Measurements from ENCODE around the gene BDP1.

DNA sequence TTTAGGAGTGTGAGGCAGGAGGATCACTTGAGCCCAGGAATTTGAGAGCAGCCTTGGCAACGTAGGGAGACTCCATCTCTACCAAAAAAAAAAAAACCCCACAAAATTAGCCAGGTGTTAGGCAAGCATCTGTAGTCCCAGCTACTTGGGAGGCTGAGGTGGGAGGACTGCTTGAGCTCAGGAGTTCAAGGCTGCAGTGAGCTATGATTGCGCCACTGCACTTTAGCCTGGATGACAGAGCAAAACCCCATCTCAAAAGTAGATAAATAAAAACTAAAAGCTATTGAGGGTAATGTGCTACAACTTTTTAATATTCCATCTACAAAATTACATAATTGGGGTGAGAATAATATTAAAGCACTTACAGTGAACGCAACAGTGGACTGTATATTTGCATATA is 5.9 kb downstream of the BDP1 start:
- TF ChIP-seq, protein P1, sequence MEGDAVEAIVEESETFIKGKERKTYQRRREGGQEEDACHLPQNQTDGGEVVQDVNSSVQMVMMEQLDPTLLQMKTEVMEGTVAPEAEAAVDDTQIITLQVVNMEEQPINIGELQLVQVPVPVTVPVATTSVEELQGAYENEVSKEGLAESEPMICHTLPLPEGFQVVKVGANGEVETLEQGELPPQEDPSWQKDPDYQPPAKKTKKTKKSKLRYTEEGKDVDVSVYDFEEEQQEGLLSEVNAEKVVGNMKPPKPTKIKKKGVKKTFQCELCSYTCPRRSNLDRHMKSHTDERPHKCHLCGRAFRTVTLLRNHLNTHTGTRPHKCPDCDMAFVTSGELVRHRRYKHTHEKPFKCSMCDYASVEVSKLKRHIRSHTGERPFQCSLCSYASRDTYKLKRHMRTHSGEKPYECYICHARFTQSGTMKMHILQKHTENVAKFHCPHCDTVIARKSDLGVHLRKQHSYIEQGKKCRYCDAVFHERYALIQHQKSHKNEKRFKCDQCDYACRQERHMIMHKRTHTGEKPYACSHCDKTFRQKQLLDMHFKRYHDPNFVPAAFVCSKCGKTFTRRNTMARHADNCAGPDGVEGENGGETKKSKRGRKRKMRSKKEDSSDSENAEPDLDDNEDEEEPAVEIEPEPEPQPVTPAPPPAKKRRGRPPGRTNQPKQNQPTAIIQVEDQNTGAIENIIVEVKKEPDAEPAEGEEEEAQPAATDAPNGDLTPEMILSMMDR (IDR thresholded peaks at IDR 0.05) = no peak
- TF ChIP-seq POLR2AphosphoS5 (IDR thresholded peaks at IDR 0.05) (no peak), EP300 (IDR thresholded peaks at IDR 0.05) (no peak)

Data from upper lobe of left lung (tissue), 4 donors.